ENCODE data around the gene GMDS.

Gene GMDS

DNA sequence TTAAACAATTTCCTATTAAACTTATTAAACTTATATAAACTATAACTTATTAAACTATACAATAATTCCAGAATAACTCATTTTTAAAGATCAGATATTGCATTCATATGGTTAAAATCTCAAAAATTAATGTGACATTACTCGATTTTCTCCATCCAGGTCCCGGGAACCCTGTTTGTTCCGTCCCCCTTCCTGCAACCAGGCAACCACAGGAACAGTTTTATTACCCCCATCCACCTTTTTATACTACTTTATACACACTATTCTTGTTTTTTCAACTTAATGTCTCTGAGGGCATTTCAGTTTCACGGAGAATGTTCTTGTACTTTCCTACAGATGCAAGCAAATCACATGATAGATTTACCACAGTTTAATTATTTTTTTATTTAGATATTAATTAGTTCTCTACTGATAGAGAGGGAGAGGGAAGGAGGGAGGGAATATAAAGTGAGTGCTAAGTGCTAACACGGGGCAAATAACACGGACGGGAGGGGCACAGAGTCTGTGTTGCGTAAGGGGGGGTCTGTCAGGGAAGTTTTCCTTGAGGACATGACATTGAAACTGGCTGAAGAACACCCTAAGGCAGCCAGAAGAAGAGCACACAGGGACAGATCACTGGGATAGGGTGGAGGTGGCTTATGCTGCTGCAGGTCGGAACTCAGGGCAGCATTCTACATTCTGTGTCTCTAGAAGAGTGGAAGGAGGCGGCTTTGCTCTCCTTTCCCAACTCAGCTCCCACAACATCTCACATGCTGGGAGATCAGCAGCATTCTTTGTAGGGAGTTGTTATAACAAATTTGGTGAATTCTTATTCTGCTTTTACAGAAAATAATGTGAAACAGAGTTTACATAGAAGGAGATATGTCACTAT, 410.5 kb downstream of the GMDS start:
- Histone ChIP-seq H2AFZ (ENCODE audit: low read length) (no peak overlapping the region), H3K36me3 (replicated peaks; ENCODE audit: insufficient read depth, low read length) (no peaks in the 10 kb centered on the region), H4K20me1 (ENCODE audit: insufficient read depth, low read length) (no peaks in the 10 kb centered on the region), H3K4me3 (ENCODE audit: low read length) (no peak overlapping the region), H3K79me2 (ENCODE audit: low read length) (no peaks in the 10 kb centered on the region), H3K9ac (ENCODE audit: low read length) (no peak overlapping the region), H3K27me3 (replicated peaks; ENCODE audit: insufficient read depth, low read length) (no peaks in the 10 kb centered on the region), H3K27ac (ENCODE audit: low read length) (no peak overlapping the region), H3F3A (ENCODE audit: insufficient read depth, low read length) (no peaks in the 10 kb centered on the region), H3K4me2 (ENCODE audit: low read depth, low read length) (no peak overlapping the region), H3K9me3 (replicated peaks; ENCODE audit: insufficient read depth, low read length) (no peaks in the 10 kb centered on the region), H3K9me2 (replicated peaks; ENCODE audit: insufficient read depth, low read length) (no peaks in the 10 kb centered on the region), H3K4me1 (ENCODE audit: low read length) (no peaks in the 10 kb centered on the region)
- no peak for DNase-seq
- TF ChIP-seq EZH2phosphoT487 (IDR thresholded peaks at IDR 0.05; ENCODE audit: low read length), result no peak
- TF ChIP-seq, protein P1, sequence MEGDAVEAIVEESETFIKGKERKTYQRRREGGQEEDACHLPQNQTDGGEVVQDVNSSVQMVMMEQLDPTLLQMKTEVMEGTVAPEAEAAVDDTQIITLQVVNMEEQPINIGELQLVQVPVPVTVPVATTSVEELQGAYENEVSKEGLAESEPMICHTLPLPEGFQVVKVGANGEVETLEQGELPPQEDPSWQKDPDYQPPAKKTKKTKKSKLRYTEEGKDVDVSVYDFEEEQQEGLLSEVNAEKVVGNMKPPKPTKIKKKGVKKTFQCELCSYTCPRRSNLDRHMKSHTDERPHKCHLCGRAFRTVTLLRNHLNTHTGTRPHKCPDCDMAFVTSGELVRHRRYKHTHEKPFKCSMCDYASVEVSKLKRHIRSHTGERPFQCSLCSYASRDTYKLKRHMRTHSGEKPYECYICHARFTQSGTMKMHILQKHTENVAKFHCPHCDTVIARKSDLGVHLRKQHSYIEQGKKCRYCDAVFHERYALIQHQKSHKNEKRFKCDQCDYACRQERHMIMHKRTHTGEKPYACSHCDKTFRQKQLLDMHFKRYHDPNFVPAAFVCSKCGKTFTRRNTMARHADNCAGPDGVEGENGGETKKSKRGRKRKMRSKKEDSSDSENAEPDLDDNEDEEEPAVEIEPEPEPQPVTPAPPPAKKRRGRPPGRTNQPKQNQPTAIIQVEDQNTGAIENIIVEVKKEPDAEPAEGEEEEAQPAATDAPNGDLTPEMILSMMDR (IDR thresholded peaks at IDR 0.05; ENCODE audit: low read length), result no peak
- no peak for TF ChIP-seq EZH2 (optimal IDR thresholded peaks at IDR 0.05; ENCODE audit: low read depth, low read length)

DNA sequence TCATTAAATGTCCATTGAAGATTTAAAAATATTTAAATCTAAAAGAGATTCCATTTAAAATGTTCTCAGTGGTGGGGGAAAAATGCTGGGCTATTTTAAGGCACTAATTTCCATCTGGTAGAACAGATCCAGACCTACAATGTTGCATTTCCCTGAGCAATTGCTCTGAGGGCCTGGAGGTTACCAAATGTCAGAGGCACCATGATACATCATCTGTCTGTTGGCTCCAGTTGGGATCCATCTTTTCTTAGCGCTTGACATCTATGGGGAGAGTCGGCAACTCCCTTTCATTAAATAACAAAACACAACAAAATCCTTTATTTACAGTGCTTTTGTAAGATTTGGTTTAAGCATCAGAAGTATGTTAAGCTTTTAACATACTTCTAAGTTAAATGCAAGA, 411.2 kb downstream of the GMDS start:
- Histone ChIP-seq H3K36me3 (replicated peaks; ENCODE audit: insufficient read depth, low read length) (no peaks in the 10 kb centered on the region), H4K20me1 (ENCODE audit: insufficient read depth, low read length) (no peaks in the 10 kb centered on the region), H2AFZ (ENCODE audit: low read length) (no peak overlapping the region), H3K27ac (ENCODE audit: low read length) (no peak overlapping the region), H3K4me3 (ENCODE audit: low read length) (no peak overlapping the region), H3F3A (ENCODE audit: insufficient read depth, low read length) (no peaks in the 10 kb centered on the region), H3K27me3 (replicated peaks; ENCODE audit: insufficient read depth, low read length) (no peaks in the 10 kb centered on the region), H3K4me2 (ENCODE audit: low read depth, low read length) (no peak overlapping the region), H3K9ac (ENCODE audit: low read length) (no peak overlapping the region), H3K79me2 (ENCODE audit: low read length) (no peaks in the 10 kb centered on the region), H3K9me2 (replicated peaks; ENCODE audit: insufficient read depth, low read length) (no peaks in the 10 kb centered on the region), H3K9me3 (replicated peaks; ENCODE audit: insufficient read depth, low read length) (no peaks in the 10 kb centered on the region), H3K4me1 (ENCODE audit: low read length) (no peaks in the 10 kb centered on the region)
- TF ChIP-seq EZH2 (optimal IDR thresholded peaks at IDR 0.05; ENCODE audit: low read depth, low read length), result no peak
- no peak for DNase-seq

DNA sequence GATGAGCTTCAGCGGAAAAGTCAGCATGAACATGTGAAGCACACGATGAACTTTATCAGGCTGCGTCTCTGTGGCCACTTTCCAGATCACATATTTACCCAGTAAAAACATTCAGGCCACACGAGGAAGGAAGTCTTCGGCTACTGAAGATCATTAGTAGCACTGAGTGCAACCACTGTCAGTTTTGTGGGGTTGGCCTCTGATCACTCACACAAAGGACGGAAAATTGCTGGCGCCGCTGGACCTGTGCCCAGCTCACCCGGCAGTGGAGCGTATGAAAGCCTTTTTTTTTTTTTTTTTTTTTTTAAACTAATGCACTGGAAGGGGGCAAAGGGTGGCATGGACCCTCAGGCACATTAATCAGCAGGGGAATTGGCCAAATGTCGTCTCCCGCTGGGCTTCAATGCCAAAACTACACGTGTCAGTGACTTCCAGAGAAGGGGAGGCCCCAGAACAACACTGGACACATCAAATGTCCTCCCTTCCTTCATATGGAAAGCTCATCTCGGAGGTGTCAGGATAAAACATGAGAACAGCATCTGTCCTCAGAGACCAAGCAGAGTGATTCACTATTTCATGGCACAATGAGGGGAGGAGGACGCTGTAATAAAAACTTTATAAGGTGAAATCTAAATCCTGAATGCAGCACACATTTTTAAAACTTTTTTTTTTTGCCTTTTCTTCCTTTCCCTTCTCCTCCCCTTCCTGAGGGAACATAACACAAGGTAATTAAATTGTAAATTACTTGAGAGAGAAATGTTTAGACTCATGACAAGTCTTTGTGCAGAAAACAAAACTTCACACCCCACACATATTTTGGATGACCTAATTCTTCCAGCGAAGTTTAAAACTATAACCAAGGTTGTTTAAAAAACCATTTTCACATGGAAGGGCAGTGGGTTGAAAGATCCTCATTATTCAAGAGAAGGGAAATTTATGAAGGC, 412.3 kb downstream of the GMDS start:
- Histone ChIP-seq H3K9me2 (replicated peaks; ENCODE audit: insufficient read depth, low read length) (no peaks in the 10 kb centered on the region), H3K9ac (ENCODE audit: low read length) (no peak overlapping the region), H3K27ac (ENCODE audit: low read length) (no peak overlapping the region), H3K79me2 (ENCODE audit: low read length) (no peaks in the 10 kb centered on the region), H2AFZ (ENCODE audit: low read length) (no peak overlapping the region), H4K20me1 (ENCODE audit: insufficient read depth, low read length) (no peaks in the 10 kb centered on the region), H3K4me2 (ENCODE audit: low read depth, low read length) (no peak overlapping the region), H3K4me1 (ENCODE audit: low read length) (no peaks in the 10 kb centered on the region), H3F3A (ENCODE audit: insufficient read depth, low read length) (no peaks in the 10 kb centered on the region), H3K27me3 (replicated peaks; ENCODE audit: insufficient read depth, low read length) (no peaks in the 10 kb centered on the region), H3K9me3 (replicated peaks; ENCODE audit: insufficient read depth, low read length) (no peaks in the 10 kb centered on the region), H3K4me3 (ENCODE audit: low read length) (no peak overlapping the region), H3K36me3 (replicated peaks; ENCODE audit: insufficient read depth, low read length) (no peaks in the 10 kb centered on the region)
- no peak for TF ChIP-seq EZH2 (optimal IDR thresholded peaks at IDR 0.05; ENCODE audit: low read depth, low read length)
- no peak for TF ChIP-seq EZH2phosphoT487 (IDR thresholded peaks at IDR 0.05; ENCODE audit: low read length)
- TF ChIP-seq, protein P1 (IDR thresholded peaks at IDR 0.05; ENCODE audit: low read length), result no peak
- no peak for DNase-seq
